GM23248 (cell line): ENCODE data around the gene PLEKHJ1. TPM values are rescaled to one million over a fixed set of nuclear protein-coding genes. Genes with fewer than 3 reads are reported as not detected.

ENCODE experiments used
- DNase-seq: peaks from one replicate; pipeline ENCODE4 v3.0.0-alpha.2; 2015
- H2AFZ ChIP-seq: fragments of 200-600 bp; sonication (generic); 2 replicates; pipeline ENCODE4 v1.6.1; 2016; ENCODE audit warnings: antibody characterized with exemption
- H3F3A ChIP-seq: fragments of 200-600 bp; sonication (generic); 2 replicates; pipeline ENCODE4 v1.6.1; 2016; ENCODE audit warnings: mild to moderate bottlenecking, antibody characterized with exemption, mixed run types; ENCODE audit not compliant: insufficient read depth
- H3K27ac ChIP-seq: fragments of 200-600 bp; sonication (generic); 2 replicates; pipeline ENCODE4 v1.5.1; 2016; ENCODE audit warnings: mild to moderate bottlenecking
- H3K27me3 ChIP-seq: fragments of 200-600 bp; sonication (generic); replicated peaks from 2 replicates; pipeline ENCODE4 v1.6.1; 2016; ENCODE audit warnings: mild to moderate bottlenecking; ENCODE audit not compliant: insufficient read depth
- H3K36me3 ChIP-seq: fragments of 200-600 bp; sonication (generic); 2 replicates; pipeline ENCODE4 v1.6.1; 2016; ENCODE audit warnings: low read depth, mild to moderate bottlenecking
- H3K4me1 ChIP-seq: fragments of 200-600 bp; sonication (generic); 2 replicates; pipeline ENCODE4 v1.6.1; 2016; ENCODE audit warnings: mild to moderate bottlenecking; ENCODE audit not compliant: insufficient read depth
- H3K4me2 ChIP-seq: fragments of 200-600 bp; sonication (generic); one replicate; pipeline ENCODE4 v1.6.1; 2016; ENCODE audit warnings: mild to moderate bottlenecking; ENCODE audit not compliant: unreplicated experiment
- H3K4me3 ChIP-seq: fragments of 200-600 bp; sonication (generic); 2 replicates; pipeline ENCODE4 v1.5.1; 2016; ENCODE audit warnings: mild to moderate bottlenecking
- H3K79me2 ChIP-seq: fragments of 200-600 bp; sonication (generic); 2 replicates; pipeline ENCODE4 v1.6.1; 2016; ENCODE audit warnings: mild to moderate bottlenecking; ENCODE audit not compliant: insufficient read depth
- H3K9ac ChIP-seq: fragments of 200-600 bp; sonication (generic); 2 replicates; pipeline ENCODE4 v1.6.1; 2016; ENCODE audit warnings: mild to moderate bottlenecking
- H3K9me2 ChIP-seq: fragments of 200-600 bp; sonication (generic); 2 replicates; pipeline ENCODE4 v1.6.1; 2016; ENCODE audit warnings: mixed run types, mild to moderate bottlenecking, moderate library complexity; ENCODE audit not compliant: insufficient read depth
- H3K9me3 ChIP-seq: fragments of 200-600 bp; sonication (generic); one replicate; pipeline ENCODE4 v1.6.1; 2017; ENCODE audit warnings: low read depth
- H4K20me1 ChIP-seq: fragments of 200-600 bp; sonication (generic); 2 replicates; pipeline ENCODE4 v1.6.0; 2016; ENCODE audit not compliant: insufficient read depth
- EZH2 ChIP-seq: fragments of 200-600 bp; sonication (generic); IDR thresholded peaks from 2 replicates; pipeline ENCODE4 v1.6.1; 2018; ENCODE audit warnings: antibody characterized with exemption, mild to moderate bottlenecking; ENCODE audit not compliant: insufficient read depth, poor library complexity, severe bottlenecking
- EZH2phosphoT487 ChIP-seq: fragments of 200-600 bp; sonication (generic); IDR thresholded peaks from 2 replicates; pipeline ENCODE4 v1.6.1; 2018; ENCODE audit warnings: antibody characterized with exemption, moderate library complexity, mild to moderate bottlenecking, low read depth; ENCODE audit not compliant: insufficient read depth
- WGBS, 2 experiments: methylation state at CpG; one replicate each; pipeline ENCODE4 v1.1.6; 2015 to 2017; ENCODE audit warnings: low lambda C conversion rate in 2 of 2, low coverage in 1 of 2; ENCODE audit errors: missing lambda C conversion rate in 2 of 2; 5-methylcytosine and 5-hydroxymethylcytosine counted together
- in situ Hi-C: fragments of 300-500 bp; cut with MboI; formaldehyde crosslinking; loops from 2 replicates; pipeline ENCODE4 v1.15.0; 2020
- polyA plus RNA-seq: library from polyadenylated mRNA; unstranded; fragments of >200 nt; fragmentation: Nextera tagmentation; extraction: Ambion mirVana; gene quantifications from 2 replicates; pipeline ENCODE4 v1.2.1, GENCODE V29; 2016
- total RNA-seq: library from RNA; depleted of rRNA; stranded (reverse); fragments of >200 nt; shearing (Covaris generic); gene quantifications from 2 replicates; pipeline ENCODE4 v1.2.3, GENCODE V29; 2014

The PLEKHJ1 gene
- total and polyA plus RNA-seq, 2 experiments from 2014 or later = 62.3 to 68.3 TPM

GRCh38 chr19:2188708-2189385 lies 47.3 kb downstream of the PLEKHJ1 start:
- peak overlapping the region; percentile 45; the same call in 1 of the 2 replicates for H3K27ac ChIP-seq
- H3K9me2 ChIP-seq = no peaks in the 10 kb centered on the region

GRCh38 chr19:2187159-2187558 lies 49.0 kb downstream of the PLEKHJ1 start:
- WGBS, 2 experiments = 67 to 74% methylated on average over 11 to 13 of the region's 13 CpGs
- Histone ChIP-seq H3K4me2 (no peak overlapping the region), H3K27me3 (no peaks in the 10 kb centered on the region), H3K4me1 (peaks cover 18% of the 10 kb centered on the region), H3K9me2 (no peaks in the 10 kb centered on the region), H3F3A (peaks cover 30% of the 10 kb centered on the region), H3K9ac (peak overlapping the region; percentile 62; the same call in 1 of the 2 replicates), H3K36me3 (no peaks in the 10 kb centered on the region), H3K4me3 (no peak overlapping the region), H4K20me1 (no peaks in the 10 kb centered on the region), H3K79me2 (peaks cover 76% of the 10 kb centered on the region), H3K27ac (peak overlapping the region; percentile 78), H3K9me3 (no peaks in the 10 kb centered on the region), H2AFZ (no peak overlapping the region)
- TF ChIP-seq EZH2phosphoT487 = no peak
- TF ChIP-seq EZH2 = no peak
- in situ Hi-C loops = no loop called here
- DNase-seq = no peak

More at GRCh38 chr19:2188708-2189385, 47.3 kb downstream of the PLEKHJ1 start:
- Histone ChIP-seq H3K9ac (no peak overlapping the region), H3K9me3 (no peaks in the 10 kb centered on the region), H3K4me1 (peaks cover 18% of the 10 kb centered on the region), H3K4me2 (no peak overlapping the region), H3K4me3 (no peak overlapping the region), H3K79me2 (peaks cover 76% of the 10 kb centered on the region), H3K36me3 (0 out of 2 replicates have a peak, but pooled peaks cover 5% of the 10 kb centered on the region), H2AFZ (no peak overlapping the region), H3F3A (peaks cover 30% of the 10 kb centered on the region), H4K20me1 (no peaks in the 10 kb centered on the region), H3K27me3 (no peaks in the 10 kb centered on the region)
- TF ChIP-seq EZH2phosphoT487 (no peak), EZH2 (no peak)
- DNase-seq = peak; percentile 88
- WGBS, 2 experiments = 61 to 63% methylated on average over 19 of the region's 19 CpGs
- in situ Hi-C loops = no loop called here

- Histone ChIP-seq H2AFZ (no peak overlapping the region), H3K79me2 (peaks cover 76% of the 10 kb centered on the region), H3K36me3 (no peaks in the 10 kb centered on the region), H3K9me2 (no peaks in the 10 kb centered on the region), H3K4me2 (peak overlapping the region; percentile 72), H3K9me3 (no peaks in the 10 kb centered on the region), H3K27me3 (no peaks in the 10 kb centered on the region), H3K4me3 (peak overlapping the region; percentile 43), H3K4me1 (peaks cover 18% of the 10 kb centered on the region), H3K9ac (peak overlapping the region; percentile 62), H3K27ac (peak overlapping the region; percentile 78), H3F3A (peaks cover 30% of the 10 kb centered on the region), H4K20me1 (no peaks in the 10 kb centered on the region)
- no peak for TF ChIP-seq EZH2
- TF ChIP-seq EZH2phosphoT487 = no peak
- peak; percentile 98 for DNase-seq
- WGBS, 2 experiments = 11% methylated on average over 28 of the region's 28 CpGs
- in situ Hi-C loops = no loop called here
Observed at GRCh38 chr19:2186071-2186846, 49.9 kb downstream of the PLEKHJ1 start.

- Histone ChIP-seq H3K4me1 (peaks cover 18% of the 10 kb centered on the region), H3K27ac (peak overlapping the region; percentile 78), H3K4me3 (peak overlapping the region; percentile 43), H2AFZ (no peak overlapping the region), H4K20me1 (no peaks in the 10 kb centered on the region), H3K9me2 (no peaks in the 10 kb centered on the region), H3K4me2 (peak overlapping the region; percentile 72), H3K9ac (peak overlapping the region; percentile 62), H3K36me3 (no peaks in the 10 kb centered on the region), H3K27me3 (no peaks in the 10 kb centered on the region), H3K79me2 (peaks cover 76% of the 10 kb centered on the region), H3K9me3 (no peaks in the 10 kb centered on the region), H3F3A (peaks cover 30% of the 10 kb centered on the region)
- WGBS, 2 experiments = 4 to 5% methylated on average over 11 of the region's 11 CpGs
- in situ Hi-C loops = no loop called here
- DNase-seq = no peak
- TF ChIP-seq EZH2 (no peak), EZH2phosphoT487 (no peak)
Observed at GRCh38 chr19:2185734-2186070, 50.4 kb downstream of the PLEKHJ1 start.
